Ovary (tissue), 1 donor: ENCODE measurements around the gene KAT14.

ENCODE experiments used
- EP300 ChIP-seq: sonication (generic); formaldehyde crosslinking; IDR thresholded peaks from one replicate; pipeline ENCODE4 v1.6.1; 2017; ENCODE audit warnings: antibody characterized with exemption
- POLR2A ChIP-seq: fragments of 450-650 bp; IDR thresholded peaks from one replicate; pipeline ENCODE4 v1.6.1; 2017; ENCODE audit warnings: antibody characterized with exemption, mild to moderate bottlenecking, moderate library complexity

- TF ChIP-seq POLR2A (no peak), EP300 (no peak)
Measured at GRCh38 chr20:18172379-18172778, 34.7 kb downstream of the KAT14 start.
